IPS-NIHi7 (cell line): ENCODE measurements around the gene SPECC1L.
A peak's percentile ranks its signal among the peaks of the same experiment; 100 is the strongest.
"Not testable (repeated sequence)": the region's sequence is repeated elsewhere in the genome, so short reads cannot be mapped to it uniquely, and the experiment has no call there.

ENCODE experiments used
- DNase-seq: peaks from one replicate; pipeline ENCODE4 v3.0.0; 2012; ENCODE audit warnings: mixed read lengths; ENCODE audit errors: extremely low spot score

Gene SPECC1L

DNA sequence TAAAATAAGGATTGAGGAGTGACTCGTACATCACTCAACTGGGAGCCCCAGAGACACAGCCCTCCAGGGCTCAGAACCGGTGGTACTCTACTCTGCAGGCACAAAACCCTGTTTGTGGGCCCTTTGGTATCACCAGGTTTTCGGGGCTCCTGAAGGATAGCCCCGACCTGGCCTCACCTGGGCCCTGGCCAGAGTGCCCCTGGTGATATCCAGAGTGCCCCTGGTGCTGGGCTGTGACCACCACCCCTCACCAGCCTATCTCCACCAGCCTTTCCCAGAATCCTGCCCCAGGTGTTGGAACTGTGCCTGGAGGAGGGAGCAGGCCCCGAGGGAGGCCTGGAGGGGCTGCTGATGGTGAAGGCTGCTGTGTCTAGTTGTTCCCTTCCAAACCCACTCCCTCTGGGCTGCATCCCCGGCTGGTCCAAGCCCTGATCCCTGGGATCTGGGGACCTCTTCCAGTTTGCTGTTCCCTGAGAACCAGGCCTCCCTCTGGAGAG lies 23.6 kb upstream of the SPECC1L start:
- DNase-seq, result peak; percentile 6

DNA sequence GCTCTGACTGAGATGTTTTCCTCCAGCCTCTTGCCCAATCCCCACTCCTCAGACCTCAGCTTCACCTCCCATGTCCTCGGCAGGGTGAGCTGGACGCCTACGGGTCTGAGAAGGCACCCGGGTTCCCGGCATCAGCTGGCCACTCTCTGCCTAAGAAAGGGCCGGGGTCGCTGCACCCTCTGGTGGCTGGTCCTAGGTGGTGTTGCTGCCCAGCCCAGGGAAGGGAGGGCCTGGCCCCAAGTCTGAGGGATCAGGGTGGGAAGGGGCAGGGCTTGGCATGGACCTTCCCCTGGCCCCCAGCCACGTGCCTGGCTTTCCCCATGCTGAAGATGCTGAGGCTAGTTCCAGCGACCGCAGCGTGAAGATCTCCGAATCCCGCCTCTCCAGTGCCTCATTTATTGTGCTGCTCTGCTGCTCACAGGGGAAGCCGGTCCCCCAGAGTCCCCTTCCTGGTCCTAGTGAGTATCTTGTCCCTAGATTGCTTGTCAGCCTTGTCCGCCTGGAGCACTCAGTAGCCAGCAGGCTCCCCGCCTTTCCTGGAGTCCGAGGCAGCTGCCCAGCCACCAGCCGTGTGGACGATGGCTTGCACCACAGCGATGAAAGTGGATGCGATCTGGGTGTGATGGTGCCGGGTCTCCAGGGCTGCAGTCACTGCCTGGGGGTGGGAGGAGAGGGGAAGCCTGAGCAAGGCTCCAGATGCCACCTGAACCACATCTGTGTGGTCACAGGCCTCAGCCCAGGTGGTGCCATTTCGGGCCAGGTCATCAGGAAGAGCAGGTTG lies 22.9 kb upstream of the SPECC1L start:
- peak; percentile 97 for DNase-seq

- DNase-seq, result not testable (repeated sequence)
Observed at GRCh38 chr22:24248611-24249010, 22.0 kb upstream of the SPECC1L start.

DNA sequence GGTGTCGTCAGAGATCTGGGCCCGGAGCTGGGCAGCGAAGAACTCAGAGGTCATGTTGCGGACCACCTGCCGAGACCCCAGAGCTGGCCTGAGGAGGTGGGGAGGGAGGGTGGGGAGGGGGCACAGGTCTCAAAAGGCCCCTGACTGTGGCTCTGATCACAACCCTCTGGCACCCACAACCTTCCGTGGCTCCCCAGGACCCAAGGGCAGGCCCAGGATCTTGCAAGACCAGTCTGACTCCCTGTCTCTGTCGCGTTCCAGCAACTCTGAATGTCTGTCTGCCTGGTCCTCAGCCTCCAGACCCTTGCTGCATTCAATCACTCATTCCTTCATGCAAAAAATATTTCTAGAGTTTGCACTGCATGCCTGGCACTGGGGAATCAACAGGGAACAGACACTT lies 21.2 kb upstream of the SPECC1L start:
- DNase-seq, result not testable (repeated sequence)

- not testable (repeated sequence) for DNase-seq
Observed at GRCh38 chr22:24251286-24251685, 19.3 kb upstream of the SPECC1L start.

DNA sequence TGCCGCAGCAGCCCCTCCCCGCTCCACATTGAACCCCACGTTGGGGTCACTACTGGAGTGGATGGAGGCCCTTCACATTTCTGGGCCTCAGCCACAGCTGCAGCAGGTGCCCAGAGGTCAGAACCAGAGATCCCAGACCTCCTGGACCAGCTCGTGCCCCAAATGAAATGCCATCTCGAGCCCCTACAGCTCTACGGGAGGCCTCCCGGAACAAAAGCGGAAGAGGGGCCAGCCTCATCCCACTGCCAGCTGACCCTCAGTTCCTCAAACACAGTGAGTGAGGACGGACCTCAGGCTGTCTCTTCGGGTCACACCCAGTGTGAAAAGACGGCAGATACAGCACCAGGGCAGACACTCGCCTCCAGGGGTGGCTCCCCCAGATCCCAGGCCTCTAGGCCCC lies 17.5 kb upstream of the SPECC1L start:
- not testable (repeated sequence) for DNase-seq

- not testable (repeated sequence) for DNase-seq
Observed at GRCh38 chr22:24256136-24256535, 14.5 kb upstream of the SPECC1L start.

DNA sequence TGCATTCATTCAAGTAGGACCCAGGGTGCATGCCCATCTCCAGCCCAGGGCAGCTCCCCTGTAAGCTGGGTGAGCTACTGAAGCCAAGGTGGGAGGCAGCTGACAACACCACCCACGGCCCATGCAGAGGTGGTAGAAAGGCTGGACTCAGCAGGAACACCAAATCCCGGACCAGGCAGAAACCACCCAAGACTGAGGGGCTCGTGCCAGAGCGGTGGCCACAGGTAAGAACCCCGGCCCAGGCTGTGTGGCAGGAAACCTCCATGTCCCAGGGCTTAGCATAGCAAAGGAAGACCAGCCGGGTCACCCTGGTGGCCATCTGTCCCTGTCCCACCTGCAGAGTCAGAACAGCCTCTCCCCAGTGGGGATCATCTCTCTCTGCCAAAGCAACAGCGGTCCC lies 13.9 kb upstream of the SPECC1L start:
- DNase-seq, result not testable (repeated sequence)

DNA sequence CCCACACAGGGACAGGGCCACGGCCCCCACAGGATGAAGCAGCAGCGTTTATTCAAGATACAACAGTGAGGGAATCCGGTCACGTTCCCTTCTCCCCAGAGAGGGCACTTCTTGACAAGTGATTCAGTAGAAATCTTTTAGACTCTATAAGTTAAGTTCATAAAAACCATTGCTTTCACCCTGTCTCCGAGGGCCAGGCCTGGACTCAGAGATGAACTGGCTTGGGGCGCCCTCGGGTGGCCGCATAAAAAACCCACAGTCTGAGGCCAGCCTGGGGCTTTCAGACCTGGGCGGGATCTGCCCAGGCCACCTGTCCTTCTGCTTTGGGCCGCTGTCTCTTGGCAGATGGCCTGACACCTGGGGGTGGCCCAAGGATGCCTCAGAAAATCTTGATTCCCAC lies 11.2 kb upstream of the SPECC1L start:
- not testable (repeated sequence) for DNase-seq

DNA sequence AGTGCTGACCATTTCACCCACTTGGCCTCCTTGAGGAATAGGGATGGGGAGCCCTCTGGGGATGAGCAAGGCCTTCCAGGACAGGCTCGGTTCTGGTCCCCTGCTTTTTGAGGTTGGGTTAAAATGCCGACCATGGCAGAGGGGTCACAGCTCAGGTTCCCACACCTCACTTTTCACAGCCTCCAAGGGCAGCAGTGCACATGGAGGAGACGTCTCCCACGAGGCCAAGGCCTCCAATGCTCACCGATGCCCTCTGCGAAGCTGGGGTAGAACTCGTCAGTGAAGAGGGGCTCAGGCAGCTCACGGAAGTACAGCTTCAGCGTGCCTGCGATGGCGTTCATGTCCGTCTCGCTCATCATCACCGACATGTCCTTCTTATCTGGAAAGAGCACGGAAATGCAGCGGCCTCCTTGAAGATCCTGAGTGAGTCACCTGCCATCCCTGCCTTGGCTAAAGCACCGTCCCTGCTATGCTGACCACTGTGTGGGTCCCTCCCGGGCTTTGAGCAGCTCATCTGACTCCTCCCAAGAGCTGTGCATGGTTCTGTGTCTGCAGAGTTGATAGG lies 8.4 kb upstream of the SPECC1L start:
- not testable (repeated sequence) for DNase-seq

- DNase-seq, result not testable (repeated sequence)
Observed at GRCh38 chr22:24263479-24263878, 7.2 kb upstream of the SPECC1L start.

GRCh38 chr22:24264329-24264896 lies 6.2 kb upstream of the SPECC1L start:
- not testable (repeated sequence) for DNase-seq

GRCh38 chr22:24265734-24266133 lies 4.9 kb upstream of the SPECC1L start:
- no peak for DNase-seq

- DNase-seq, result not testable (repeated sequence)
Observed at GRCh38 chr22:24266495-24266894, 4.1 kb upstream of the SPECC1L start.

DNA sequence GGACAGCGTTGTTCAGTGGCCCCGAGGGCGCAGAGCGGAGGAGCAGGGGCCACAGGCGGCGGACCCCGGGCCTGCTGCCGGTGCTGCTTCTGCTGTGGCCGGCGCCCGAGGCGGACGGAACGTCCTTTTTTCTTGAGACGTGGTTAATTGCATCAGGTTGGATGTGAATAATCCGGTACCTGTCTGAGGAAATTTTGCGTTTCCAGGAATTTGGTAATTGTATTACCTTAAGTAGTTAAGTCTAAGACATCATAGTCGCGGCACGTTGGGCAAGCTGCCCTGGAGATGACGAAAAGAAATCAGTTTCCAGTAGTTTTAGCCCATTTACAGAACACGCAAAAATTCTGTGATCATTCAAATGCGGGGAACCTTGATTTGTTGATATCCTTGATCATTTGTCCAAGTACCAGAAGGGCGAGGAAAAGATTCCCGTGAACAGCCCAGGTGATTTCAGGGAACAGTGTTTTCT lies 789 bp downstream of the SPECC1L start:
- DNase-seq, result peak; percentile 37

DNA sequence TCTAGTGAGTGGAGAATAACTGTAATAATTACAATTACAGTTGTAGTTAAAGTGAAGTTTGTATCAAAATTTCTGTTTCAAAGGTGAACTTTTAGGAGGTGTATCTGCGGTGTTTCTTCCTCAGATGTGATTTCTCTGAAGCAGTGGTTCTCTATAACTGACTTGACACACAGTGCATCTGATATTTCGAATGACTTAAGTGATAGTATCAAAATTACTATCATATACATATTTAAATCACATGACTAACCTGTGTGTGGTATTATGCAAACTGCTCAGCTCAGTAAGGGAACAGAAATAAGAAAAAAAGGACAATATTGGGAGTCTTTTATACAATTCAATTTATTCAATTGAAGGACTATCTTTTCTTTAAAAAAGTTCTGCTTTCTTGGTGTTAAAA lies 2.4 kb downstream of the SPECC1L start:
- not testable (repeated sequence) for DNase-seq

- DNase-seq, result not testable (repeated sequence)
Observed at GRCh38 chr22:24273906-24274305, 3.3 kb downstream of the SPECC1L start.

DNA sequence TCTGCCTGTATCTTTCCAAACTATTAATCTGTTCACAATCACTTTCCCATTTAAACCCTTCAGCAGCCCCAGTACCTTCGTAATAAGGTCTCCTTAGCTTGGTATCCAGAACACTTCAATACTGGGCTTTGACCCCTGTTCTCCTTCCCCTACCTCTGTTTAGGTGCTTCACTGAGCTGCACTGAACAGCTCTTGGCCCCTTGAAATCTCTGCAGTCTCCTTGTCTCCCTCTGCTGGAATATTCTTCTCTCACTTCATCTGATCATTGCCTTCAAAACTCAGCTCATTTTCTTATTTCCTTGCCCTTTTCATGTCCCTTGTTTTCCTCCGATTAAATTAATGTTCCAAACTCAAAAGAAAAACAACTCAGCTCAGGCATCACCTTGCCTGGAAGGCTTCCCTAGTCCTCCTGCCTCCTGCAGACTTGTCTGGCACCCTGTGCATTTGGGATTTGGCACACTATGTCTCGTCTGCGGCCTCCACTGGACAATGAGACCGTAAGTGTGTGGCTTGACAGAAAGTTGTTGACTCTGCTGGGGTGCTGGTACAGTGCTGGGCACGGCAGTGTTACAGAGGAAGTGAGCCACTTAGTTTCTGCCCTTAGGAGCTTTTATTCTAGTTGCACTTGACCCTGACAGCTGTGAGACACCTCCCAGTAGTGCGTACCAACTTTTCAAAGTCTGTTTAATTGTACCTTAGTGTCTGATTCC lies 4.2 kb downstream of the SPECC1L start:
- DNase-seq, result not testable (repeated sequence)

DNA sequence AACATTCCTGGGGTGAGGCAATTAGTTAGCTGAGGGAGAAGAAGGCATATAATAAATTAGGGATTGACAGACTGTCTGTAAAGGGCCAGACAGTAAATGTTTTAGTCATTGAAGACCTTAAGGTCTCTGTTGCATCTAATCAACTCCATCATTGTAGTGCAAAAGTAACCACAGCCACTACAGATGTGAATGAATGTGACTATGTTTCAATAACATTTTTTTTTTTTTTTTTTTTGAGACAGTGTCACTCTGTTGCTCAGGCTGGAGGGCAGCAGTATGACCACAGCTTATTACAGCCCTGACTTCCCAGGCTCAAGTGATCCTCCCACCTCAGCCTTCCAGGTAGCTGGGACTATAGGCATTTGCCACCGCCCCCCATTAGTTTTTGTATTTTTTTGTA lies 9.7 kb downstream of the SPECC1L start:
- DNase-seq, result not testable (repeated sequence)

DNA sequence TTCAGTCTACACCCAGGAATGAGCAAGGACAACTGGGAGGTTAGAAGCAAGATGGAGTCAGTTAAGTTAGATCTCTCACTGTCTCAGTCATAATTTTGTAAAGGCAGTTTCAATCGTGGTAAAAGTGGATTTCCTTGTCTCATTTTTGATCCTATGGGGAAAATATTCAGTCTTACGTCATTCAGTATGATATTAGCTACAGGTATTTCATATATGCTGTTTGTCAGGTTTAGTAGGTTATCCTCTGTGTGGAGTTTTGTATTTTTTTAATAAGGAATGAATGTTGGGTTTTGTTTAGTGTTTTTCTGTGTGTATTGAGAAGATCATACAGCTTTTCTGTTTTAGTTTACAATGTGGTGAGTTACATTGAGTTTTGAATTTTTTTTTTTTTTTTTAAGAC lies 11.8 kb downstream of the SPECC1L start:
- no peak for DNase-seq

- DNase-seq, result peak; percentile 20
Observed at GRCh38 chr22:24284747-24285203, 14.1 kb downstream of the SPECC1L start.

DNA sequence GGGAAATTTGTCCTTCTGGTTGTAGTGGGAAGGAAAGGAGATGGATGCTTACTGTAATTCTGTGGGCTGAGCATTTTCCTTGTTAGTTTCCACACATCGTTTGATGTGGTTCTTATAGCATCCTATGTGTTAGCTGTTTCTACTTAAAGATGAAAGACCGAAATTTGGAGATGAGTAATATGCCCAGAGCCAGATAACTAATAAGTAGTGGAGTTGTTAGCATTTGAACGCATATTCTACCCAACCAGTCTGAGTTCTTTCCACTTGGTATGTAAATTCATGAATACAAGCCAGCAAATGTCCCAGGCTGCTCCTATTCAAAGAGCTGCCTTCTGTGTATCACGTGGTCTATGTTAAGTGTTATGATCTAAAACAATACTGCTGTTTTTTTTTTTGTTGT lies 14.6 kb downstream of the SPECC1L start:
- DNase-seq, result no peak
